HG03354 (cell line): Measurements from ENCODE around the gene HOXD10.

Experiments used
- ATAC-seq: cut with Tn5 transposase; IDR thresholded peaks from one replicate; pipeline ENCODE4 v1.9.1; 2021; ENCODE audit warnings: mild to moderate bottlenecking; ENCODE audit not compliant: unreplicated experiment, poor library complexity, severe bottlenecking

The HOXD10 gene

DNA sequence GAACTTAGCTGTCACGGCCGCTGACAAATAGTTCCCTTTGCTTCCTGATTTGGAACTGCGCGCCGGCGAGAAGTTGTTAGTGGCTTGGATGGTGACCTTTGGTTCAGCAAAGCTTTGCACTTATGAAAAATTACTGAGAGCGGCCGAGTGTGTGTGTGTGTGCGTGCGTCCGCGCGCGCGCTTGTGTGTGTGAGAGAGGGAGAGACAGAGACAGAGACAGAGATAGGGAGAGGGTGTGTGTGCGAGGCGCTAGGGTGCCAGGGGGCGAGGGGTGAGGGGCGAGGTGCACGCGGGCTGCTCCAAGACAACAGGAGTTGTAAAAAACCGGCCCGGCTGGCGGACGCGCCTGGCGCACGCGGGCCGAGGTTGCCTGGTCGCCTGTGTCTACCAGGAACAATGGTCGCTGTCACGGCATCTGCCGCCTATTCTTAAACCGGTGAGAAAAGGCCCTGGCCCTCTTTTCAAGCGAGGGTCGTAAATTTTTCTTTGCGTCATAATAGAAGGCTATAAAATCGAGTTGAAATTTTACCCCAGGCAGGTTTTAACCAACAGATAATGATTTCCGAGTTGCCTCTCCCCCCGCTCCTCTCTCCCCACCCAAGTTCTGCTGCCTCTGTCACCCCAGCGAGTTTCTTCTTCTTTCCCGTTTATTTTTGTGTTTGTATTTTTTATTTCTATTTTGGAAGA, 41.1 kb downstream of the HOXD10 start:
- ATAC-seq: no peak

DNA sequence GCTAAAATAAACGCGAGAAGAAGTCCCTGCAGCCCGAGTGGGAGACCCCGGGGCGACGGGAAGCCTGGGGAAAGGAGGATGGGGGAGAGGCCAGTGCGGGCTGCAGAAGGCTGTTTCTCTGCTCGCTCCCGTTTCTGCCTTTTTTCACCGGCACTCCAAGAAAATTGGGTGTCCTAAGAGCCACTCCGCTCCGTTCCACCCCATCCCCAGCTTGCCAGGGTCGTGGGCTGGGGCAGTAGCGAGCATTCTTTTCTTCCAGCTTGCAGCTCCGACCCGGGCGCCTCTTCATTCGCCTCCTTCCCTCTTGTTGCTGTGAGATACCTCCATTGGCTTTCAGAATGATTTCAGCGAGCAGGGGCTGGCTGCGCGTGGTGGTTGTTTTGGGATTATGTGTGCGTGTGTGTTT, 41.6 kb downstream of the HOXD10 start:
- no peak for ATAC-seq

DNA sequence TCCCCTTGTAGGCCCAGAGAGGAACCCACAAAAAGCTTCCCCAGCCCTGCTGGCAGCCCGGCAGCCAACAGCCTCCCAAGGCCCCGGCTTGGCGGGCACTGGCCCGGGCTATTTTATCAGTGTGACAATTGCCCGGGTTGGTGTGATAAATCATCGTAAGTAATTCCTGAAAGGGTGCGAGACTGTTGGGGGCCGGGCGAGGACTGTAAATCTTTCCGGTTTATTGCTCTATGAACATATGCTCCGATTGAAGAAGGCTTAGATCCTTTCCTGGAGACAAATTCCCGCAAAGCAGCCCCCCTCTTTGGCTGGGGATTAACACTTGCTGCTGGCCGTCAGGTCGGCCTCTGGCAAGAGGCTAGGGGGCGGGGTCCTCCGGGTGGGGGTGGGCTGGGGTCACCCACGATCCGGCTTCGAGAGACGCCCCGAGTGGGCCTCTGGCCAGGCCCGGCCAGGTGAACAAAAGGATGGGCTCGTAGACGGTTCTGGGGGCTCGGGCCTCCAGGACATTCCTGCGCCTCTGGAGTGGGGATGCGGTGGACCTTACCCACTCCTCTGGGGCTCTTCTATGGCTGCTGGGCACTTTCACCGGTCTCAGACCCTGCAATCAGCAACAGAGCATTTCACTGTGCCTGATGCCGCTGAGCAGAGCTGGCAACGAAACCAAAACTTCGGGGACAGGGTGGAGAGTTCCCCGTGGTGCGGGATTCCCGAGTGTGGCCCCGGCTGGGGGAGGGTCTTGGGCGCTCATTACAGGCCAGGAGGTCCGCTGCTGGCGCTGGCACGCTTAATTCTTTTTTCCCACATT, 42.5 kb downstream of the HOXD10 start:
- ATAC-seq: no peak

DNA sequence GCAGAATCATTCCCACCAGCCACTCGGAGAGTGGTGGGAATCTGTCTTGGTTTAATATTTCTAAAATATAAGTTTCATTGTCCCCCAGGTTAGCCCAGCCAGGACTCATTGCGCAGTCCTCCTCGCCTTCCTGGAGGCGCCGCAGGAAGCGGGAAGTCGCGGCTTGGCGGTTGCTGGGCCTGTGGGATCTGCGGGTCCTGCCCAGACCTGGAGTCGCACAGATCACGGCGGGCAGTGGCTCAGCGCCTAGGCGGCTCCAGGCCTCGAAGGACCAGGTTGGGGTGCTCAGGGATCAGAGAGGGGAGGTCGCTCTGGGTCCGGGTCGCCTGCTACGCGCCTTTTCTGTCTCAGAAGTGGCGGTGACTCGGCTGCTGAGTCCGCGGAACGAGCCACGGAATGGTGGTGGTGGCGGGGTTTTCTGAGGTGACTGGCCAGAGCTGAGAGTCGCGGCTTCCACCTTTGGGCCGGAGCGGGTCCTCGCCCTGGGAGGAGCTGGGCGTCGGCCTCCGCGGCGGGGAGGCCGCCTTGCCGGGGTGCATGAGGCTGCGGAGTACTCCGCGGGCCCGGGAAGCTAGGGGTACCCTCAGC, 43.2 kb downstream of the HOXD10 start:
- ATAC-seq: no peak

DNA sequence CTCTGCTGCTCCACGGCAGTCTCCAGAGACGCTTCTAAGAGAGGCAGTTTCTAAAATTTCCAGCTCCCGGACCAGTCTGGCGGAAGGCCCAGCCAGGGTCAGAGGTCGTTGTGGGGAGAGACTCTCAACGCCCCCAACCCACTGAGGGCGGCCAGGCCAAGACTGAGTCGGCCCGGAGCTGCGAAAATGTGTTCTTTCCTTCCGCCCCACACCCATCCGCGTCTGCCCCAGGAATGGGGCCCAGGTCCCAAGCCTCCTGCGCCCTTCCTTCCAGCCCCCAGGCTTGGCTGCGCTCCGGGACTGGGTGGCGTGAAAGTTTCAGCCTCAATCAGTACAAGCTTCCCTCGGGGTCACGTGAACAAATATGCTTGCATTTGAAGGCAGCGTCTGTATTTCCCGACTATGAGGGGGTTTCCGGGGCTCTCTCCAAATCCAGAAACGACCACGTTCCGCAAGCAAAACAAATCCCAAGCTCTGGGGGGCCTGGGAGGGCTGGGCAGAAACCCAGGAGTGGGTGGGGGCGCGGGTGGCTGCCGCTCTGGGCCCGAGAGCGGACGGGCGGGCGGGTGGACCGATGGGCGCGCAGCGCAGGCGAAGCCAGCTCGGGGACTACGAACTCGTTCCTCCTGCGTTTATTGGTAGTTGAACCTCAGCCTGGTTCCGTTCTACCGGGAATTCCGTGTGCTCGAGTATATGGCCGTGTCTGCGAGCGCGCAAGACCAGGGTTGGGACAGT, 43.8 kb downstream of the HOXD10 start:
- no peak for ATAC-seq

DNA sequence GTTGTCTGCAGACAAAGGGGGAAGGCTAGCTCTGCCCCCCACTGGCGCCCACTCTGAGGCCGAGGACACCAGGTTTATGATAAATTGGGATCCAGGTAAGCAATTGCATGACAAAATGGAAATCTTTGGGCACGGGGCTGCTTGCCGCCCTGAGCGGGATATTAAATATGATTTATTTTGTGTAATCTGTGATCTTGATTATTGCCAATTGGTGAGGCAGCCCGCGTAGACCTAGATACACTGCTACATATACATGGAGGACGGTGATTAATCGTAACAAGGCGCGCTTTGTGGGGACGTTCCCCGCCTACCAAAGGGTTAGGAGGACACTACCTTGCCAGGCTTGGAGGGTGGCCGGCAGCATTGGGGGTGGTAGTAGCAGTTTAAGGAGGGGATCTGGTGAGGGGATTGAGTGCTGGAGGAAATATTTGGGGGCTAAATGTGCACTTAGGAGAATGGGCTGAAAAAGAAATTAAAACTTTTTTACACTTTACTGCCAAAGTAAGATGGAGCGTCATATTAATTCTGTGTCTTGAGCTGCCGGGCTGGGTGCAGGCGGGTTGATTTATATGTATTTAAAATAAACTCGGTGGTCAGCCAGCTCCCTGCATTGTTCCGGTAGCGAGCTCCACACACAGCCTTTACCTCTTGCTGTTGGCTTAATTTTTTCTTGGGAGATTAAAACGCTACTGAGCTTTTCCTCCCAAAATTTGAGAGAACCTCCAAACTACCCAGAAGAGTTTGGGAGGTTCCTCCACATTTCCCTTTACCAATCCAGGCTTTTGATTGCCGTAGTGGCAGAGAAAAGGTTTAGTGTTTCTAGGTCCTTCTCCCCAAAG, 44.6 kb downstream of the HOXD10 start:
- ATAC-seq: no peak

DNA sequence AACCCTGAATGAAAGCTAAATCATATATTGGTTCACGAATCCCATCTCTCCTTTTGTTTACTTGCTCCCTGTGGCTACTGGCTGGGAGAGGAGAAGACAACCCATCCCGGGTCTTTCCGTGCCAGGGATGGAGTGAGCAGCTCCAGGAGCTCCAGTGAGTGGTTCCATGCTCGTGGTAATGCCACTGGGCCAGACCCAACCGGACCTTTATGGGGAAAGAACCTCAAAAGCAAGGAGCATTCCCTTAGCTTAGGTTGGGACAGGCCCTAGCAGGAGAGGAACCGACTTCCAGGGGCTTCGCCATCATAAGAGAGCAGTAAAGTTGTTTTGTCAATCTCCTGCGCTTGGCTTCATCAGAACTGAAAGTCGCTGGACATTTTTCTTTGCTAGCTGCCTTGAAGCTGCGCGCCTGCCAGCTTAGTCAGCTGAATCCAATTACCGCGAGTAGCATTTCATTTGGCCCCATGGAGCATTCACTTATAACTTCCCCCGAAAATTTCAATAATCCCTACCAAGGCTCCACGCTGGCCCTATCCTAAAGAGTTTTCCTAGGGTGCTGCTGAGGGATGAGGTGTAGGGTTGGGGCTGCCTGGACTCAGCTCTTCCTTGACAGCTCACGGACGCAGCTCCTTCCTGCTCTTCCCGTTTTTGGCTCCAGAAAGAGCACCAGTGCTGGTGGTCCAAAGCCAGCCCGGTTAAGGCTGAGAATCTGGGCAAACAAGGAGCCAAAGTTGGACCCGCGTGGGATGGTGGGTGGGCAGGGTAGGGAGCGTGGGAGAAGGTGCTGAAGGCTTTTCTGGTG, 45.4 kb downstream of the HOXD10 start:
- ATAC-seq: no peak

DNA sequence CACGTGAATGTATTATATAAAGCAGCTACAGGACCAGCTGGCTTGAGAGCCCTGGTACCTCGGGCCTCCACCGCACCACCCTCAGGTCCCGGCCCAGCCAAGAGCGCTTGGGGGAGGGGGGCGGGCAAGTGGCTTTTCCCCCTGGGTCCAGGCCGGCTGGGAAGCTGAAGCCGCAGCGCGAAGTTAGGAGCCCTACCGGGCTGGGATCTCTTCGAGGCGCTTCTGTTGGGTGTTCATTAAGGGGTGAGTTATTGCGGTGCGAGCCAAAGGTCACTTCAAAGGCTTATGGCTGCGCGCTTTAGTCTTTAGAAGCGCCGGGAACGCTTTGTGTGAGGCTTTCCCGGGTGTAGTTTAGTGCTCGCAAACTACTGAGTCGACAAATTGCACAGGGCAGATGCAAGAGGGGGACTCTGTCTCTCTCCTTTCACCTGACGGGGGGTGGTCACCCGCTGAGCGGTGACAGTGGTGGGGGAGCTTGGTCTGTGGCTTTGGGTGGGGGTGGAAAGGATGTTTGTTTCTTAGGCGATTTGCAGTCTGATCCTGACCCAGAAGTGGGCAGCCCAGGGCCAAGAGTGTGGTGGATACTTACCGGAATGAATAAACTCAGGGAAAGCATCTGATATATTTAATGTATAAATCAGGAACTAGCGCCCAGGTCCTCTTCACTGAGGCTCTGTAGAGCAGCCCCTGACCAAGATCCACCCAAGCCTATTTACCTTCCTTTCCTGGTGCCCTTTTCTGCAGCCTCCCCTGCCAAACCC, 46.5 kb downstream of the HOXD10 start:
- no peak for ATAC-seq

DNA sequence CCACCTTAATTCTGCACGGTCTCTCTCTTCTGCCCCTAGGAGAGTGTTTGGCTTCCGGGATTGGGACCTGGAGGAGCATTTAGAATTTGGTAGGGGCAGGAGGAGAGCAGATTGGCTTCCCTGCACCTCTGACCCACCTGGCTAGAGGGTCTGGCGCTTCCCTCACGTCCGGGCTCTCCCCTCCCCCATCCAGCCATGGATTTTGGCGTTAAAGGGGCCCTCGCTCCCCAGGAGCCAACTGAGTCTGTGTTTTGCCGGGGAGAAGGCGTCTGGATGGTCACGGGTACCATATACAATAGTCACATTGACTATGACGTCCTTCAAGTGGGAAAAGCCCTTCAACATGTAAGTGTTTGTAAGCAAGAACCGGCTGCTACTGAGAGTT, 47.1 kb downstream of the HOXD10 start:
- no peak for ATAC-seq

DNA sequence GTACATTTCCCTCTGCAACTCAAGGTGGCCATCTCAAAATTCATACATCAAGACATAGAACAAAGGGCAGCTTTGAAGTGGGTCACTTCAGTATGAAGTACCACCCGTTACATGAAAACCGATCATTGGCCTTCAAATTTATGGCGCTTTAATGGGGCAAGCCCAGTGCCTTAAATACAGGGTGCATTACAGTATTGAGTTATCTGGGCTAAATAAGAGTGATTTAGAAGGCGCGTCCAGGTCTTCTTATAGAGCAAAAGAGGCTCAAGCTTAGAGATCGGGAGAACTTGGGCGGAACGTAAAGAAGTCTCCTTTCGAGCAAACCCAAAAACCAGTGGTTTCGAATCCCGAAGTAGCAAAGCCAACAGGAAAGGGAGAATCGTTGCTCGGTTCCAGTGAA, 47.6 kb downstream of the HOXD10 start:
- no peak for ATAC-seq

DNA sequence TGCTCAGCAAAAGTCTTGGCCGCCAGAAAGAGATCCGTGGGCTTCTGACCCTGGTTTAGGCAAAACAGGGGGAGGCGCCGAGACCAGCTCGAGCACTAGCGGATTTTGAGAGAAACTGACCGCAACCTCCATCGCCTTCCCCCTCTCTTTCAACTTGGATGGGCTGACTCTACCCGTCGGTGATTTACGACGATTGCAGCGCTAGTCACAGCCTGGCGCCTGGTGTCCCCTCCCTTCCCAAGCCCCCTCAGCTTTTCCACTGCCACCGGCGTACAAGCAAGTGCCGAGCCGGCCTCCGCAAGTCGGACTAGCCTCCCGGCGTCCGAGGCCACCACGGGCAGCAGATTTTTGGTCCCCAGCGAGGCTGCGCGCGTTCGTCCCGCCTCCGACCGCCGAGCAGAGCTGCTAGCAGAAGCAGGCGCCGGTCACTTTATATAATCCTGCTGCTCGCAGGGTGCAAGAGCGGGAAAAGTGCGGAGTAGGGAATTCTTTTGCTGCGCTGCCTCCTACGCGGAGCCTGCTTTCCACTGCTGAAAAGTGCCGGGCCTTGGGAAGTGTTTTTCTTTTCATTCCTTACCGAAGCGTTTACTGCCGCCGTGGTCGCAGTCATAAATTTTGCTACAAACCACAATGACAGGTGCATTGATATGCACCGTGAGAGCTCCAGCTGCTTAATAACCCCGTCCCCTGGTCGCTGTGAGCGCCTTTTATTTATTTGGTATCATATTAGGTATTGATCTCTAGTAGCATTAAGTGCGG, 48.2 kb downstream of the HOXD10 start:
- no peak for ATAC-seq

DNA sequence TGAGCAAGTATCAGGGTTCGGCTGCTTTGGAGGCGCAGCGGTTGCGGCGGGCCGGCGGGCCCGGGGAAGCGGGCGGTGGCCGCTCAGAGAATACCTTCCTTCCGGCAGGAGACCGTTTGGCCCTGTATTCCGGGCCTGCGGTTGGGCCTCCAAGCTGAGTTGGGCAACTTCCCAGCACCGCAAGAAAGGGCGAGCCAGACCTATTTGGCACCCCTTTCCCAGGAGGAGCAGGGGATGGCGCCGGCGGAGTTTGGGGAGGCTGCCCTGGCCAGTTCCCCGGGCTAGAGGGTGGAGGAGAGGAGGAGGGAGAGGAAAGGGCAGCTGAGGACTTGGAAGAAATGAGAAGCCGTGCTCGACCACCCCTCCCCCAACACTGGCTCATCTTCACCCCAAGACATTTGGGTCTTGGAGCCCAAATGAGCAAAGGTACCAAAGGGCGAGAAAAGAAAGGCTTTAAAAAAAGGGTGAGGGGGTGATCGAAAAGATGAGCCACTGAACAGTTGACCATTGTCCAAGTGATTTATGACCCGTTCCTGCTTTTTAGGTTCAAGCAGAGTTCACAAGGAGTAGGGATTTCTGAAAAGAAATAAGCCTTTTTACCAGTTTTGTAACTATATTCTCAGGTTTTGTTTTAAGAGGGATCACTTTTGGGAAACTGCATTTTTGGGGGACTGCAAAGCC, 48.9 kb downstream of the HOXD10 start:
- ATAC-seq: no peak

DNA sequence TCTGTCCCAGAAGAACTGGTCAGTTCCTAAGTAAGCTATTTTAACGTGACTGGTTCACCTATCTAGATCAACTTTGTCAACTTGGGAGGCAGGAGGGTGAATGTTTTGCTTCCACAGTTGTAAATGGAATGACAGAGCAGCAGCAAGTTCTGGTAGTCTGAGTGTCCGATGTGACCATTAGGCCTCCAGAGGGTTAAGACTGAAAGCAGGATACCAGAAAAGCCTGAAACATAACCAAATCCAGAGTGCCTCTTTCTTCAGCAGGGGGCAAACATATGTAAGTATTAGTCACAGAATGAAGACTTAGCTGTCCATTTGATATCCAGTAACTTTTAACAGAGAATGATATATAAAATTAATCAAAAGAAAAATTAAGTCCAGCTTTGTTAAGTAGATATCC, 49.7 kb downstream of the HOXD10 start:
- no peak for ATAC-seq

DNA sequence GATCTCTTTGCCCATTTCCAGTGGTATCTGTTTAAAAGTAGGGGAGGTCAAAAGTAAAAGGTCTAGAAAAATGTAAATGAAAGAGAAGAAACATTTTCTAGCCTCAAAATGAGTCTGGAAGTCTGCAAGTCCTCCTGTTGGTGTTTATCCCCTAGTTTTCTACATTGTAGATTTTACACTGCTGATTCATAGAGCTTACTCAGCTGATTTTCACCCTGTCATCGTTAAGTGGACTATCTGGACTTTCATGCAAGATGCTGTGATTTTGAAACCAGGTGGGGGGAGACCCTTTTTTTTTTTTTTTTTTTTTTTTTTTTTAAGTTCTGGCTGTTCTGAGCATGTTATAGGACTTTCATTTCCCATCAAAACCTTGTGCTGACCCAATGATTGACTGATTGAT, 50.8 kb downstream of the HOXD10 start:
- no peak for ATAC-seq

DNA sequence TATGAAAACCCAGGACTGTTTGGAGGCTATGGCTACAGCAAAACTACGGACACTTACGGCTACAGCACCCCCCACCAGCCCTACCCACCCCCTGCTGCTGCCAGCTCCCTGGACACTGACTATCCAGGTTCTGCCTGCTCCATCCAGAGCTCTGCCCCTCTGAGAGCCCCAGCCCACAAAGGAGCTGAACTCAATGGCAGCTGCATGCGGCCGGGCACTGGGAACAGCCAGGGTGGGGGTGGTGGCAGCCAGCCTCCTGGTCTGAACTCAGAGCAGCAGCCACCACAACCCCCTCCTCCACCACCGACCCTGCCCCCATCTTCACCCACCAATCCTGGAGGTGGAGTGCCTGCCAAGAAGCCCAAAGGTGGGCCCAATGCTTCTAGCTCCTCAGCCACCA, 52.6 kb downstream of the HOXD10 start:
- no peak for ATAC-seq
